A549 (cell line): ENCODE measurements around the gene CCDC146. TPM values are rescaled to one million over a fixed set of nuclear protein-coding genes. Genes with fewer than 3 reads are reported as not detected.
"Not testable (repeated sequence)": the region's sequence is repeated elsewhere in the genome, so short reads cannot be mapped to it uniquely, and the experiment has no call there.

Experiments
- ATAC-seq, 2 experiments: fragments of 200-7000 bp in 1 of 2; fragments of >200 bp in 1 of 2; cut with Nextera tagmentation in 1 of 2; cut with Tn5 transposase in 1 of 2; 3 replicates each; pipeline versions ENCODE4 v1.8.0 to v1.9.1; 2018 to 2020; ENCODE audit warnings: mild to moderate bottlenecking in 1 of 2, moderate library complexity in 1 of 2
- CTCF ChIA-PET: fragments of 300-600 bp; sonication (Branson Sonifier 250); formaldehyde crosslinking; extraction: SDS; loops from one replicate; lab custom pipeline; 2021; ENCODE audit warnings: antibody characterized with exemption, inconsistent platforms; lab: Yijun Ruan, JAX
- POLR2A ChIA-PET: fragments of 350-600 bp; formaldehyde crosslinking; extraction: SDS; loops from one replicate; lab custom pipeline; 2021; ENCODE audit warnings: antibody characterized with exemption, inconsistent platforms; lab: Yijun Ruan, JAX
- DNase-seq, 2 experiments: peaks; one replicate each; pipeline versions ENCODE4 v3.0.0 to v3.0.0-alpha.2; 2011 to 2016; ENCODE audit warnings: low read depth in 1 of 2, low spot score in 1 of 2
- FAIRE-seq: peaks from 2 replicates; lab custom pipeline; 2011; peaks lifted over from hg19 to GRCh38; lab: Jason Lieb, UNC
- H3K27ac ChIP-seq, 2 experiments: fragments of >200 bp; sonication (Bioruptor Twin); formaldehyde crosslinking; 3 replicates each; pipeline ENCODE4 v1.5.1; 2016 to 2017
- H3K4me1 ChIP-seq: fragments of >200 bp; sonication (Bioruptor Twin); formaldehyde crosslinking; 3 replicates; pipeline ENCODE4 v1.6.1; 2016
- H3K4me2 ChIP-seq: fragments of >200 bp; sonication (Bioruptor Twin); formaldehyde crosslinking; 3 replicates; pipeline ENCODE4 v1.6.1; 2016
- H3K4me3 ChIP-seq: fragments of >200 bp; sonication (Bioruptor Twin); formaldehyde crosslinking; 3 replicates; pipeline ENCODE4 v1.5.1; 2016
- H3K9me3 ChIP-seq: fragments of >200 bp; sonication (Bioruptor Twin); formaldehyde crosslinking; 3 replicates; pipeline ENCODE4 v1.6.1; 2016
- BHLHE40 ChIP-seq: IDR thresholded peaks from 2 replicates; pipeline ENCODE4 v1.6.1; 2012; ENCODE audit warnings: low read depth, low read length, inconsistent platforms
- CBX2 ChIP-seq: fragments of 200-600 bp; sonication (generic); IDR thresholded peaks from 2 replicates; pipeline ENCODE4 v1.6.1; 2016; ENCODE audit warnings: low read depth, mild to moderate bottlenecking, borderline replicate concordance
- CEBPB ChIP-seq, 2 experiments: fragments of >200 bp in 1 of 2; sonication (Bioruptor Twin) in 1 of 2; formaldehyde crosslinking in 1 of 2; IDR thresholded peaks; 2 replicates each; pipeline ENCODE4 v1.6.1; 2012 to 2016
- CTCF ChIP-seq: fragments of >200 bp; sonication (Bioruptor Twin); formaldehyde crosslinking; IDR thresholded peaks from 3 replicates; pipeline ENCODE4 v1.5.1; 2016
- ESRRA ChIP-seq: fragments of 150-350 bp; IDR thresholded peaks from 2 replicates; pipeline ENCODE4 v1.6.1; 2014; ENCODE audit warnings: mild to moderate bottlenecking, low read length, borderline replicate concordance
- FOSB ChIP-seq: fragments of 250-450 bp; sonication (Bioruptor Pico); IDR thresholded peaks from 2 replicates; pipeline ENCODE4 v1.5.0; 2020; ENCODE audit warnings: mild to moderate bottlenecking, moderate library complexity
- HDAC2 ChIP-seq: fragments of 200-600 bp; sonication (generic); IDR thresholded peaks from 2 replicates; pipeline ENCODE4 v1.6.1; 2016
- MAZ ChIP-seq: fragments of 150-350 bp; IDR thresholded peaks from 2 replicates; pipeline ENCODE4 v1.6.1; 2014; ENCODE audit warnings: antibody characterized with exemption, low read depth, low read length, borderline replicate concordance
- MYC ChIP-seq: IDR thresholded peaks from 2 replicates; pipeline ENCODE4 v1.6.1; 2012; ENCODE audit warnings: mild to moderate bottlenecking, inconsistent platforms, low read length, improper control_type of control experiment, borderline replicate concordance
- NFE2L2 ChIP-seq: fragments of 150-350 bp; conservative IDR thresholded peaks from 2 replicates; pipeline ENCODE4 v1.6.1; 2014; ENCODE audit warnings: low read length
- PHF8 ChIP-seq: fragments of 200-600 bp; sonication (generic); IDR thresholded peaks from 2 replicates; pipeline ENCODE4 v1.6.1; 2016; ENCODE audit warnings: low read depth, mild to moderate bottlenecking, antibody characterized with exemption, moderate library complexity, borderline replicate concordance
- POLR2A ChIP-seq: IDR thresholded peaks from 2 replicates; pipeline ENCODE4 v1.6.1; 2012; ENCODE audit warnings: mild to moderate bottlenecking, low read length
- RAD21 ChIP-seq, 2 experiments: fragments of >200 bp in 1 of 2; sonication (Bioruptor Twin) in 1 of 2; formaldehyde crosslinking in 1 of 2; IDR thresholded peaks in 1 of 2; conservative IDR thresholded peaks in 1 of 2; 2 replicates in 1 of 2; 3 replicates in 1 of 2; pipeline ENCODE4 v1.6.1; 2012 to 2018; ENCODE audit warnings: inconsistent platforms in 1 of 2
- RARB ChIP-seq: fragments of 250-450 bp; sonication (Bioruptor Pico); IDR thresholded peaks from 2 replicates; pipeline ENCODE4 v1.8.0; 2021; ENCODE audit warnings: mild to moderate bottlenecking, moderate library complexity
- REST ChIP-seq: fragments of 200-600 bp; sonication (generic); IDR thresholded peaks from 2 replicates; pipeline ENCODE4 v1.6.1; 2016; ENCODE audit warnings: antibody characterized with exemption, mild to moderate bottlenecking, moderate library complexity
- RNF2 ChIP-seq: fragments of 200-600 bp; sonication (generic); IDR thresholded peaks from 2 replicates; pipeline ENCODE4 v1.6.1; 2016; ENCODE audit warnings: low read depth, mild to moderate bottlenecking, antibody characterized with exemption, moderate library complexity, borderline replicate concordance
- SREBF2 ChIP-seq: fragments of 450-650 bp; IDR thresholded peaks from 2 replicates; pipeline ENCODE4 v1.6.1; 2014; ENCODE audit warnings: mild to moderate bottlenecking, moderate library complexity
- WGBS: methylation state at CpG from one replicate; pipeline ENCODE4 v1.1.6; 2017; ENCODE audit errors: missing lambda C conversion rate; 5-methylcytosine and 5-hydroxymethylcytosine counted together
- polyA plus RNA-seq, 4 experiments: library from polyadenylated mRNA; depleted of rRNA in 3 of 4; stranded (reverse); fragments of >200 nt; fragmentation: RNase III in 1 of 4; extraction: RNeasy Plus Mini Kit Qiagen cat#74134 plus additional on column Dnase treatment in 1 of 4; gene quantifications; 2 replicates in 3 of 4; 3 replicates in 1 of 4; pipeline ENCODE4 v1.2.3, GENCODE V29; 2011 to 2017
- TF ChIP-seq, protein P1 (sequence below): IDR thresholded peaks from 2 replicates; pipeline ENCODE4 v1.6.1; 2012
- TF ChIP-seq, protein P2 (sequence below): fragments of 250-450 bp; sonication (Bioruptor Pico); IDR thresholded peaks from 2 replicates; pipeline ENCODE4 v1.5.0; 2020; ENCODE audit warnings: low read depth, mild to moderate bottlenecking, moderate library complexity
- TF ChIP-seq, protein P3 (sequence below): fragments of >200 bp; sonication (Bioruptor Twin); formaldehyde crosslinking; IDR thresholded peaks from 2 replicates; pipeline ENCODE4 v1.6.1; 2016

Gene CCDC146
- polyA plus RNA-seq, 2 of the 4 experiments (the other 2 are of a cell fraction), result 1.4 to 3.4 TPM

- H3K27ac ChIP-seq, ATAC-seq, FAIRE-seq, DNase-seq, H3K4me1 ChIP-seq, H3K9me3 ChIP-seq, H3K4me3 ChIP-seq, H3K4me2 ChIP-seq, POLR2A ChIA-PET, CTCF ChIA-PET: not testable (repeated sequence)
These were observed 55.6 kb downstream of the CCDC146 start for GRCh38 chr7:77178024-77178423.

GRCh38 chr7:77181015-77181595 lies 58.7 kb downstream of the CCDC146 start:
- Histone ChIP-seq H3K4me1 (no peaks in the 10 kb centered on the region), H3K4me3 (no peak overlapping the region), H3K27ac (no peak overlapping the region), H3K9me3 (no peaks in the 10 kb centered on the region), H3K4me2 (no peak overlapping the region)
- ChIA-PET POLR2A (no interaction called here), CTCF (interaction anchor here (1.3 kb wide), 1 partner anchor 151 kb away, joined by 3 read pairs; no protein-coding TSS in a partner anchor)
- no peak for ATAC-seq
- no peak for DNase-seq
- TF ChIP-seq MYC (no peak), POLR2A (no peak), SREBF2 (no peak), ESRRA (no peak), NFE2L2 (no peak), HDAC2 (no peak), CBX2 (no peak), RARB (CRISPR knock-in tag) (no peak), FOSB (CRISPR knock-in tag) (no peak), CEBPB (IDR thresholded peaks at IDR 0.05) (no peak), REST (no peak), PHF8 (no peak), RAD21 (conservative IDR thresholded peaks at IDR 0.05 in 1 of 2, IDR thresholded peaks at IDR 0.05 in 1 of 2) (no peak), RNF2 (no peak), MAZ (no peak)
- TF ChIP-seq, protein P1, sequence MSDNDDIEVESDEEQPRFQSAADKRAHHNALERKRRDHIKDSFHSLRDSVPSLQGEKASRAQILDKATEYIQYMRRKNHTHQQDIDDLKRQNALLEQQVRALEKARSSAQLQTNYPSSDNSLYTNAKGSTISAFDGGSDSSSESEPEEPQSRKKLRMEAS, result no peak
- TF ChIP-seq, protein P2, sequence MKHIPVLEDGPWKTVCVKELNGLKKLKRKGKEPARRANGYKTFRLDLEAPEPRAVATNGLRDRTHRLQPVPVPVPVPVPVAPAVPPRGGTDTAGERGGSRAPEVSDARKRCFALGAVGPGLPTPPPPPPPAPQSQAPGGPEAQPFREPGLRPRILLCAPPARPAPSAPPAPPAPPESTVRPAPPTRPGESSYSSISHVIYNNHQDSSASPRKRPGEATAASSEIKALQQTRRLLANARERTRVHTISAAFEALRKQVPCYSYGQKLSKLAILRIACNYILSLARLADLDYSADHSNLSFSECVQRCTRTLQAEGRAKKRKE (CRISPR knock-in tag), result no peak
- FAIRE-seq, result no peak
- WGBS, result 94% methylated on average over 4 of the region's 4 CpGs

- FAIRE-seq, result no peak
These were observed 59.3 kb downstream of the CCDC146 start for GRCh38 chr7:77181734-77182133.

More at GRCh38 chr7:77181734-77182133, 59.3 kb downstream of the CCDC146 start:
- no peaks in the 10 kb centered on the region for H3K9me3 ChIP-seq
- no peak for DNase-seq
- 68% methylated on average over 3 of the region's 3 CpGs for WGBS
- ChIA-PET POLR2A (no interaction called here), CTCF (interaction anchor here (1.3 kb wide), 1 partner anchor 150 kb away, joined by 3 read pairs; no protein-coding TSS in a partner anchor)
- no peak for TF ChIP-seq BHLHE40
- no peak for TF ChIP-seq NFE2L2
- TF ChIP-seq REST, result no peak
- TF ChIP-seq, protein P3, sequence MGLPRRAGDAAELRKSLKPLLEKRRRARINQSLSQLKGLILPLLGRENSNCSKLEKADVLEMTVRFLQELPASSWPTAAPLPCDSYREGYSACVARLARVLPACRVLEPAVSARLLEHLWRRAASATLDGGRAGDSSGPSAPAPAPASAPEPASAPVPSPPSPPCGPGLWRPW, result no peak
- no peak for TF ChIP-seq CTCF
- H3K27ac ChIP-seq, result no peak overlapping the region
- no peak overlapping the region for H3K4me2 ChIP-seq
- H3K4me1 ChIP-seq, result no peaks in the 10 kb centered on the region
- H3K4me3 ChIP-seq, result no peak overlapping the region
- no peak for ATAC-seq
